Type B pancreatic cell (in vitro differentiated cells): ENCODE results near the gene RPRD1B. TPM values are rescaled to one million over a fixed set of nuclear protein-coding genes. Genes with fewer than 3 reads are reported as not detected.
A peak's percentile ranks its signal among the peaks of the same experiment; 100 is the strongest.

ENCODE experiments used
- DNase-seq: peaks from one replicate; pipeline ENCODE4 v3.0.0; 2021; ENCODE audit warnings: mixed read lengths; ENCODE audit not compliant: unreplicated experiment; ENCODE audit errors: extremely low spot score
- H3K27ac Mint-ChIP-seq: 2 replicates; pipeline ENCODE4 v1.8.0; 2021; ENCODE audit warnings: mild to moderate bottlenecking, mixed read lengths
- H3K27me3 Mint-ChIP-seq: 2 replicates; pipeline ENCODE4 v1.8.0; 2021; ENCODE audit warnings: mixed read lengths
- H3K36me3 Mint-ChIP-seq: 2 replicates; pipeline ENCODE4 v1.8.0; 2021; ENCODE audit warnings: mixed read lengths
- H3K4me1 Mint-ChIP-seq: one replicate; pipeline ENCODE4 v1.8.0; 2021; ENCODE audit warnings: mixed read lengths; ENCODE audit not compliant: unreplicated experiment
- H3K4me3 Mint-ChIP-seq: 2 replicates; pipeline ENCODE4 v1.8.0; 2021; ENCODE audit warnings: mild to moderate bottlenecking, mixed read lengths
- H3K9me3 Mint-ChIP-seq: 2 replicates; pipeline ENCODE4 v1.8.0; 2021; ENCODE audit warnings: mixed read lengths
- total RNA-seq: library from RNA; stranded (reverse); gene quantifications from 2 replicates; pipeline ENCODE4 v1.2.1, GENCODE V29; 2021; ENCODE audit warnings: low replicate concordance
- TF ChIP-seq, protein P1 (sequence below): fragments of 200-600 bp; sonication (generic); conservative IDR thresholded peaks from 2 replicates; pipeline ENCODE4 v1.5.0; 2021; ENCODE audit warnings: antibody characterized with exemption, mild to moderate bottlenecking

The RPRD1B gene
- total RNA-seq, 1 donor from 2014 or later = 41.9 TPM

DNA sequence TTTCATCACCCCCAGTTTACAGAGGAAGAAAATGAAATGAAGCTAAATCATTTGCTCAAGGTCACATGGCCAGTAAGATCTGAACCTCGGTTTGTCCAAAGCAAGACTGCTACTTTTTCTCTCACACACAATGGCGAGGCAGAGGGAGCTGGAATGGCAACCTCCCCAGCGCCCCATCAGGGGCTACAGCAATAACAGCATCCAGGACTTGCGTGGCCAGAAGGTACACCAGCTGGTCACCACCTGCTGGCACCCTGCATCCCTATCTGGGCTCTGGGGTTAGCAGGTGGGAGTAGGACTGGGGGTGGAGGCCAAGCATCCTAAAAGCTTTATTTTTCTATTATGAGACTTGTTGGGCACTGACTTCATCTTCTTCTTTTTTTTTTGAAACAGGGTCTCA lies 41.6 kb upstream of the RPRD1B start:
- H3K4me1 Mint-ChIP-seq = peaks cover 57% of the 10 kb centered on the region
- H3K9me3 Mint-ChIP-seq = no peaks in the 10 kb centered on the region
- DNase-seq = no peak
- H3K27ac Mint-ChIP-seq = peak overlapping the region; percentile 83
- peaks cover 21% of the 10 kb centered on the region for H3K36me3 Mint-ChIP-seq
- TF ChIP-seq, protein P1, sequence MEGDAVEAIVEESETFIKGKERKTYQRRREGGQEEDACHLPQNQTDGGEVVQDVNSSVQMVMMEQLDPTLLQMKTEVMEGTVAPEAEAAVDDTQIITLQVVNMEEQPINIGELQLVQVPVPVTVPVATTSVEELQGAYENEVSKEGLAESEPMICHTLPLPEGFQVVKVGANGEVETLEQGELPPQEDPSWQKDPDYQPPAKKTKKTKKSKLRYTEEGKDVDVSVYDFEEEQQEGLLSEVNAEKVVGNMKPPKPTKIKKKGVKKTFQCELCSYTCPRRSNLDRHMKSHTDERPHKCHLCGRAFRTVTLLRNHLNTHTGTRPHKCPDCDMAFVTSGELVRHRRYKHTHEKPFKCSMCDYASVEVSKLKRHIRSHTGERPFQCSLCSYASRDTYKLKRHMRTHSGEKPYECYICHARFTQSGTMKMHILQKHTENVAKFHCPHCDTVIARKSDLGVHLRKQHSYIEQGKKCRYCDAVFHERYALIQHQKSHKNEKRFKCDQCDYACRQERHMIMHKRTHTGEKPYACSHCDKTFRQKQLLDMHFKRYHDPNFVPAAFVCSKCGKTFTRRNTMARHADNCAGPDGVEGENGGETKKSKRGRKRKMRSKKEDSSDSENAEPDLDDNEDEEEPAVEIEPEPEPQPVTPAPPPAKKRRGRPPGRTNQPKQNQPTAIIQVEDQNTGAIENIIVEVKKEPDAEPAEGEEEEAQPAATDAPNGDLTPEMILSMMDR = no peak
- H3K27me3 Mint-ChIP-seq = no peaks in the 10 kb centered on the region
- no peak overlapping the region for H3K4me3 Mint-ChIP-seq

DNA sequence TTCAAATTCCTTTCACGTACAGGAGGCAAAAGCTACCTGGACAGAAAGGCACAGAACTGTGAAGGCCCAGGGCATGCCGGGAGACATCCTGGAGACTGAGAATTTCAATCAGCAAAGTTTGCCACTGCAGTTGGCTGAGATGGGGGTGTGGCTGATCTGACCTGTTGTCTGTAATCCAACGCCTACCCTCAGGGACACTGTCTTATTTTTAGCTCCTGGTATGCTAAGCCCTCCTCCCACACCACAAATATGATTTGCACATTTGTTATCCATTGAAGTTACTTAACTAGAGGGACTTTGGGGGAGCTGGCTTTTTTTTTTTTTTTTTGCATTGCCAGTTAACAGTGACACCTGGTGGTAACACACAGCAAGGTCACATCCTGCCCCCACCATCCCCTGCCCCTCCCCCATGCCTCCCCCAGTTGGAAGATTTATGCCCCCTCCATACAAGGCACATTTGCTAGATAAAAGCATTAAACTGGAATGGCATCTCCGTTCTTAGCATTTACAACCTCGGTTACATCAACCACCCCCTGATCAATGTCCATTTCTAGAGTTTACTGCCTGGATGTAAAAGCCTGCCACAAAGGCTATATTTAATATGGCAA lies 40.6 kb upstream of the RPRD1B start:
- no peak overlapping the region for H3K4me3 Mint-ChIP-seq
- H3K4me1 Mint-ChIP-seq = peaks cover 48% of the 10 kb centered on the region
- no peak for DNase-seq
- peak overlapping the region; percentile 83 for H3K27ac Mint-ChIP-seq
- H3K27me3 Mint-ChIP-seq = no peaks in the 10 kb centered on the region
- peaks cover 29% of the 10 kb centered on the region for H3K36me3 Mint-ChIP-seq
- TF ChIP-seq, protein P1 = peak; percentile 84
- no peaks in the 10 kb centered on the region for H3K9me3 Mint-ChIP-seq

DNA sequence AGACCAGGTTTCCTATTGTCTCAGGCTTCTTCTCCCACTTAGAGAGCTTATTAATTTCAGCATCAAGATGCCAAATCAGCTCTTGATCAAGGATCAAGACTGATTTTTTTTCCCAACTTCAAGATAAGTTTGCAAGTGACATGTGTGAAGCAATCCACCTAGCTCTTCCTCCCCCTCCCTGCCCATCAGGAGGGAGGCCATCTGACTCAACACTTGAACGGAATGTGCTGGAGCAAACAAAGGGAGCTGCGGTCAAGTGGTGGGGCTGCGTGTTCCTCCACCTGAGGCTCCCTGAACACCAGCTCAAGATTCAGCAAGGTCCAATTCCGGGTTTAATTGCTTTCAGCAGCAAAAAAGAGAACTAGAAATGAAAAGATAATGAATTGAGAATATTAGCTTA lies 39.0 kb upstream of the RPRD1B start:
- no peak for DNase-seq
- no peak overlapping the region for H3K4me3 Mint-ChIP-seq
- no peaks in the 10 kb centered on the region for H3K27me3 Mint-ChIP-seq
- H3K36me3 Mint-ChIP-seq = peaks cover 27% of the 10 kb centered on the region
- TF ChIP-seq, protein P1 = no peak
- H3K27ac Mint-ChIP-seq = peak overlapping the region; percentile 15
- no peaks in the 10 kb centered on the region for H3K9me3 Mint-ChIP-seq
- peaks cover 35% of the 10 kb centered on the region for H3K4me1 Mint-ChIP-seq

DNA sequence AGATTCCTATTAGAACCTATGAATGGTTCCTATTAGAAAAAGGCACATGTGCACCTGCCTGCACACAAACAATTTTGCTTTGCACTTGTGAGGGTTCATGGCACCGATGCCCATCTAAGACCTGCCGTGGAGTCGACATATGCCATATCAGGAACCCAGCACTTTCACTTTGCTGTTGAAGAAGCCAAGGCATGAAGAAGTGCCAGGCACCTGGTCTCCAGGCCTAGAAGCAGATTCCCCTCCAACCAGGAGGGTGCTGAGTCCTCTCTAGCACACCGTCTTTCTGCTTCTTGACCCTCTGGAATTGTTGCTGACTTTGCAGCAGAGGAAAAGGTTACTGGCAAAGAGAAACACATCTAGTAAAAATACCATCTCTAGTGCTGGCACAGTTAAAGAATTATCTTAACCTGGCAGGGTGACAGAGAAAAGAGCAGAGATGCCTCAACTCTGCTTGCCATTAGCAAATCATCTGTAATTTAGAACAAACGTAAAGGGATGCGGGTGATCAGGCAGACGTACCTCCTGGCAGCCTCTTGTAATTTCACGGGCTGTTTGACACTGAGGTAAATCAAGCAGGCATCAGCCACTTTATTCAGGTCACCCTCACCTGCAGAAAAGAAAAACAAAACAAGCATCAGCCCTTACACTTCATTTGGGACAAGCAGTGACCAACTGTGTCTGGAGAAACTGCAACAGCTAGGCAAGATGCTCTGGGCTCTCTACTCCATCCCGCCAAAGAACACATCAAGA lies 37.5 kb upstream of the RPRD1B start:
- TF ChIP-seq, protein P1 = no peak
- Mint-ChIP-seq H3K36me3 (peaks cover 32% of the 10 kb centered on the region), H3K4me3 (no peak overlapping the region), H3K4me1 (peaks cover 23% of the 10 kb centered on the region), H3K27me3 (no peaks in the 10 kb centered on the region), H3K9me3 (no peaks in the 10 kb centered on the region), H3K27ac (no peak overlapping the region)
- no peak for DNase-seq

DNA sequence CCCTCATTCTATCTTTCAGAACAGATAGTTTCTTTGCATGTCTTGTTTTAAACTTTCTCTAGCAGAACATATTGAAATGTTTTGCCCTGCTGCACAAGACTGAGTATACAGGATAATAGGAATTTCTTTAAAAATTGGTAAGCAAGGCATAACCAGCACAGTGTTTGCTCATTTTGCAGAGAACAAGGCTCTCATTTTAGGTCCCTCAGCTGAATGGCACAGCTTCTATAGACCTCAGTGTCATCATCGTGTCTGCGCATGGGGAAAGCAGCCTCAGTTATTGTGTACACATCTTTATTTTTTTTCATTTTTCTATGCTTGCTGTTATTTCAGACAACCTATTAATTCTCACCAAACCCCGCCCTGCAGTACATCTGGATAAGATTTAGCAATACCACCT lies 36.0 kb upstream of the RPRD1B start:
- TF ChIP-seq, protein P1 = no peak
- no peak for DNase-seq
- Mint-ChIP-seq H3K27ac (no peak overlapping the region), H3K27me3 (no peaks in the 10 kb centered on the region), H3K36me3 (peaks cover 36% of the 10 kb centered on the region), H3K9me3 (no peaks in the 10 kb centered on the region), H3K4me3 (no peak overlapping the region), H3K4me1 (peaks cover 15% of the 10 kb centered on the region)
